Calu3 (cell line): Measurements from ENCODE around the gene AMFR. TPM values are rescaled to one million over a fixed set of nuclear protein-coding genes. Genes with fewer than 3 reads are reported as not detected.
"Not testable (repeated sequence)": the region's sequence is repeated elsewhere in the genome, so short reads cannot be mapped to it uniquely, and the experiment has no call there.

Source experiments
- BruUV-seq: library from RNA; stranded (reverse); fragments of 400-500 nt; replicated peaks from 2 replicates; lab custom pipeline; 2021; lab: Mats Ljungman, UMichigan
- CTCF ChIA-PET: fragments of 300-600 bp; sonication (Branson Sonifier 250); formaldehyde crosslinking; loops from one replicate; lab custom pipeline; 2022; ENCODE audit warnings: antibody characterized with exemption; lab: Charles Lee
- DNase-seq: peaks from one replicate; pipeline ENCODE4 v3.0.0; 2022
- H3K27ac Mint-ChIP-seq: one replicate; pipeline ENCODE4 v1.8.0; 2022; ENCODE audit warnings: mixed read lengths; ENCODE audit not compliant: unreplicated experiment
- H3K27me3 Mint-ChIP-seq: one replicate; pipeline ENCODE4 v1.8.0; 2022; ENCODE audit warnings: mixed read lengths; ENCODE audit not compliant: unreplicated experiment
- H3K36me3 Mint-ChIP-seq: one replicate; pipeline ENCODE4 v1.8.0; 2022; ENCODE audit warnings: mild to moderate bottlenecking, moderate library complexity, mixed read lengths; ENCODE audit not compliant: insufficient read depth, unreplicated experiment
- H3K4me1 Mint-ChIP-seq: one replicate; pipeline ENCODE4 v1.8.0; 2022; ENCODE audit warnings: mild to moderate bottlenecking, low read depth, mixed read lengths; ENCODE audit not compliant: unreplicated experiment
- H3K4me3 Mint-ChIP-seq: one replicate; pipeline ENCODE4 v1.8.0; 2022; ENCODE audit warnings: mild to moderate bottlenecking, low read depth, moderate library complexity, mixed read lengths; ENCODE audit not compliant: unreplicated experiment
- H3K9me3 Mint-ChIP-seq: one replicate; pipeline ENCODE4 v1.8.0; 2022; ENCODE audit warnings: low read depth, mixed read lengths; ENCODE audit not compliant: unreplicated experiment
- intact Hi-C: fragments of 100-400 bp; cut with micrococcal nuclease; formaldehyde crosslinking; loops from one replicate; pipeline ENCODE4 v1.10.0; 2022; ENCODE audit not compliant: unreplicated experiment
- total RNA-seq: library from RNA; stranded (reverse); gene quantifications from 2 replicates; pipeline ENCODE4 v1.2.3, GENCODE V29; 2022
- TF ChIP-seq, protein P1 (sequence below): fragments of 200-600 bp; IDR thresholded peaks from one replicate; pipeline ENCODE4 v1.8.0; 2022; ENCODE audit warnings: antibody characterized with exemption; ENCODE audit not compliant: unreplicated experiment

AMFR gene
- total RNA-seq, 1 experiment from 2014 or later: 116 TPM

DNA sequence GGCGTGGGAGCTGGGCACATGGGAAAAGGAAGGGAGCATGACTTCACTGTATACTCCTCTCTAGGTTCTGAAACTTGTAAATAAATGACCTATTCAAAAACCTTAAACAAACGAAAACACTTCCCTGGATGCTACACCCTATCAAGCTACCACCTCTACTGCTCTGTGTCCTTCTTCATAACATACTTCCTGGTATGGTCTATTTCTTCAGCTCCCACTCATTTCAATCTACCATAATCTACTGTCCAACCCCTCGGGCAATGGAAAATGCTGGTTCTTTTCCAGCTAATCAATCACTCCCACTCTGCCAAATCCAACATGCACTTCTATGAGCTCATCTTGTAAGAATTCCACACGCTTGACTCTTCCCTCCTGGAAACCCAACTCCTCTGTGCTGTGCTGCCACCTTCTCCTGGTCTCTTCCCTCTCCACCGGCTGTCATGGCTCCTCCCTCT is 42.4 kb downstream of the AMFR start:
- TF ChIP-seq, protein P1, sequence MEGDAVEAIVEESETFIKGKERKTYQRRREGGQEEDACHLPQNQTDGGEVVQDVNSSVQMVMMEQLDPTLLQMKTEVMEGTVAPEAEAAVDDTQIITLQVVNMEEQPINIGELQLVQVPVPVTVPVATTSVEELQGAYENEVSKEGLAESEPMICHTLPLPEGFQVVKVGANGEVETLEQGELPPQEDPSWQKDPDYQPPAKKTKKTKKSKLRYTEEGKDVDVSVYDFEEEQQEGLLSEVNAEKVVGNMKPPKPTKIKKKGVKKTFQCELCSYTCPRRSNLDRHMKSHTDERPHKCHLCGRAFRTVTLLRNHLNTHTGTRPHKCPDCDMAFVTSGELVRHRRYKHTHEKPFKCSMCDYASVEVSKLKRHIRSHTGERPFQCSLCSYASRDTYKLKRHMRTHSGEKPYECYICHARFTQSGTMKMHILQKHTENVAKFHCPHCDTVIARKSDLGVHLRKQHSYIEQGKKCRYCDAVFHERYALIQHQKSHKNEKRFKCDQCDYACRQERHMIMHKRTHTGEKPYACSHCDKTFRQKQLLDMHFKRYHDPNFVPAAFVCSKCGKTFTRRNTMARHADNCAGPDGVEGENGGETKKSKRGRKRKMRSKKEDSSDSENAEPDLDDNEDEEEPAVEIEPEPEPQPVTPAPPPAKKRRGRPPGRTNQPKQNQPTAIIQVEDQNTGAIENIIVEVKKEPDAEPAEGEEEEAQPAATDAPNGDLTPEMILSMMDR: no peak
- H3K36me3 Mint-ChIP-seq: peaks cover 16% of the 10 kb centered on the region
- BruUV-seq: no TSS peak
- no peak overlapping the region for H3K4me3 Mint-ChIP-seq
- H3K4me1 Mint-ChIP-seq: peaks cover 20% of the 10 kb centered on the region
- no peaks in the 10 kb centered on the region for H3K27me3 Mint-ChIP-seq
- peaks cover 9% of the 10 kb centered on the region for H3K9me3 Mint-ChIP-seq
- H3K27ac Mint-ChIP-seq: peak overlapping the region; percentile 21
- DNase-seq: peak; percentile 15
- CTCF ChIA-PET: interaction anchor here (1.0 to 1.5 kb wide), 3 partner anchors 12 to 44 kb away, joined by 3 to 8 read pairs (median 4); no protein-coding TSS in a partner anchor
- intact Hi-C loops: no loop called here

DNA sequence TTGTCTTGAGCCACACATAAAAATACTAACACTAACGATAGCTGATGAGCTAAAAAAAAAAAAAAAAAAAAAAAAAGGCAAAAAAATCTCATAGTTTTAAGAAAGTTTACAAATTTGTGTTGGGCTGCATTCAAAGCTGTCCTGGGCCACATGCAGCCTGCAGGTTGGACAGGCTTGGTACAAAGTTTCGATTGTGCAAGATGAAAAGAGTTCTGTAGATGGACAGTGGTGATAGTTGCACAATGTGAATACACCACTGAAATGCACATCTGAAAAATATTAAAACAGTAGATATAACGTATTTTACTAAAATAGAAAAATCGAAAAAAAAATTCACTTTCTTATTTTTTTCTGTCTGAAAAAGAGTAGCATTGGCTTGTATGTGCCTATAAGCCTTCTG is 42.9 kb downstream of the AMFR start:
- intact Hi-C loops: no loop called here
- BruUV-seq: no TSS peak
- TF ChIP-seq, protein P1: no peak
- H3K4me1 Mint-ChIP-seq: peaks cover 20% of the 10 kb centered on the region
- peaks cover 9% of the 10 kb centered on the region for H3K9me3 Mint-ChIP-seq
- CTCF ChIA-PET: interaction anchor here (0.6 to 1.5 kb wide), 5 partner anchors 12 to 57 kb away, joined by 3 to 8 read pairs (median 4); no protein-coding TSS in a partner anchor
- no peak overlapping the region for H3K27ac Mint-ChIP-seq
- DNase-seq: no peak
- no peak overlapping the region for H3K4me3 Mint-ChIP-seq
- no peaks in the 10 kb centered on the region for H3K27me3 Mint-ChIP-seq
- peaks cover 16% of the 10 kb centered on the region for H3K36me3 Mint-ChIP-seq

DNA sequence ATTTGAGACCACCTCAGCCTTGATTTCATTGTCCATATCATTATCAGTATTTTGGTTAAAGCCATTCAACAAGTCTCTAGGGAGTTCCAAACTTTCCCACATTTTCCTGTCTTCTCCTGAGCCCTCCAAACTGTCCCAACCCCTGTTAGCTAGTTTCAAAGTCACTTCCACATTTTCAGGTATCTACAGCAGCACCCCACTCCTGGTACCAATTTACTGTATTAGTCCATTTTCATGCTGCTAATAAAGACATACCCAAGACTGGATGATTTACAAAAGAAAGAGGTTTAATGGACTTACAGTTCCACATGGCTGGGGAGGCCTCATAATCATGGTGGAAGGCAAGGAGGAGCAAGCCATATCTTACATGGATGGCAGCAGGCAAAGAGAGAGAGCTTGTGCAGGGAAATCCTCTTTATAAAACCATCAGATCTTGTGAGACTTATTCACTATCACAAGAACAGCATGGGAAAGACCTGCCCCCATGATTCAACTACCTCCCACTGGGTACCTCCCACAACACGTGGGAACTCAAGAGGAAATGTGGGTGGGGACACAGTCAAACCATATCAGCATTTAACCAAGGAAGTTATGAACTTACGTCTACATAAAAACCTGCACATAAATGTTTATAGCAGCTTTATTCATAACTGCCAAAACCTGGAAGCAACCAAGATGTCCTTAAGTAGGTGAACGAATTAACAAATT is 44.4 kb downstream of the AMFR start:
- BruUV-seq, H3K9me3 Mint-ChIP-seq, CTCF ChIA-PET, H3K27me3 Mint-ChIP-seq, DNase-seq, H3K27ac Mint-ChIP-seq, intact Hi-C loops, H3K4me3 Mint-ChIP-seq: not testable (repeated sequence)
- Mint-ChIP-seq H3K4me1 (peaks cover 20% of the 10 kb centered on the region), H3K36me3 (peaks cover 13% of the 10 kb centered on the region)

DNA sequence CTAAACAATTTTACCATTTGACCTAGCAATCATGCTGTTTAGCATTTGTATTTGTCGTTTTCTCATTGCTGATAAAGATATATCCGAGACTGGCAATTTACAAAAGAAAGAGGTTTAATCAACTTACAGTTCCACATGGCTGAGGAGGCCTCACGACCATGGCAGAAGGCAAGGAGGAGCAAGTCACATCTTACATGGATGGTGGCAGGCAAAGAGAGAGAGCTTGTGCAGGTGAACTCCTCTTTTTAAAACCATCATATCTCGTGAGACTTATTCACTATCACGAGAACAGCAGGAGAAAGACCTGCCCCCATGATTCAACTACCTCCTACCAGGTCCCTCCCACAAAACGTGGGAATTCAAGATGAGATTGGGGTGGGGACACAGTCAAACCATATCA is 46.3 kb downstream of the AMFR start:
- H3K27ac Mint-ChIP-seq, intact Hi-C loops, H3K4me3 Mint-ChIP-seq, H3K9me3 Mint-ChIP-seq, DNase-seq, BruUV-seq, H3K27me3 Mint-ChIP-seq, CTCF ChIA-PET: not testable (repeated sequence)
- H3K4me1 Mint-ChIP-seq: peaks cover 15% of the 10 kb centered on the region
- H3K36me3 Mint-ChIP-seq: peaks cover 13% of the 10 kb centered on the region

DNA sequence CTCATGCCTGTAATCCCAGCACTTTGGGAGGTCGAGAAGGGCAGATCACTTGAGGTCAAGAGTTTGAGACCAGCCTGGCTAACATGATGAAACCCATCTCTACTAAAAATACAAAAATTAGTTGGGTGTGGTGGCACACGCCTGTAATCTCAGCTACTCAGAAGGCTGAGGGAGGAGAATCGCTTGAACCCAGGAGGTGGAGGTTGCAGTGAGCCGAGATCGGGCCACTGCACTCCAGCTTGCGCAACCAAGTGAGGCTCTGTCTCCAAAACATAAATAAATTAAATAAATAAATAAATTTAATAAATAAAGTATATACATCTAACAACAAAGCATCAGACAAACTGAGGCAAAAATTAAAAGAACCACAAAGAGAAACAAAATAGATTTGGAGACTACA is 49.6 kb downstream of the AMFR start:
- H3K9me3 Mint-ChIP-seq, H3K27ac Mint-ChIP-seq, H3K4me3 Mint-ChIP-seq, BruUV-seq, intact Hi-C loops, H3K36me3 Mint-ChIP-seq, DNase-seq, H3K27me3 Mint-ChIP-seq: not testable (repeated sequence)
- CTCF ChIA-PET: interaction anchor here (0.8 kb wide), 1 partner anchor 35 kb away, joined by 3 read pairs; no protein-coding TSS in a partner anchor
- H3K4me1 Mint-ChIP-seq: peaks cover 27% of the 10 kb centered on the region
